Adipocyte (in vitro differentiated cells): Measurements from ENCODE around the gene RNF11.
"Not testable (repeated sequence)": the region's sequence is repeated elsewhere in the genome, so short reads cannot be mapped to it uniquely, and the experiment has no call there.

ENCODE experiments used
- DNase-seq: peaks from one replicate; pipeline ENCODE4 v3.0.0-alpha.2; 2015; ENCODE audit warnings: low read depth
- H3K27me3 ChIP-seq: replicated peaks from 2 replicates; pipeline ENCODE4 v1.7.0; 2013; ENCODE audit warnings: mild to moderate bottlenecking, low read length, moderate library complexity; ENCODE audit not compliant: control insufficient read depth, insufficient read depth
- H3K36me3 ChIP-seq: 2 replicates; pipeline ENCODE4 v1.7.0; 2013; ENCODE audit warnings: low read length, mild to moderate bottlenecking, moderate library complexity; ENCODE audit not compliant: control insufficient read depth, insufficient read depth, severe bottlenecking
- H3K4me1 ChIP-seq: 2 replicates; pipeline ENCODE4 v1.7.0; 2013; ENCODE audit warnings: mild to moderate bottlenecking, low read length, moderate library complexity; ENCODE audit not compliant: control insufficient read depth, insufficient read depth
- H3K4me3 ChIP-seq: 2 replicates; pipeline ENCODE4 v1.7.0; 2013; ENCODE audit warnings: mild to moderate bottlenecking, low read length, moderate library complexity
- H3K9ac ChIP-seq: 2 replicates; pipeline ENCODE4 v1.7.0; 2013; ENCODE audit warnings: mild to moderate bottlenecking, low read length, moderate library complexity
- H3K9me3 ChIP-seq: 2 replicates; pipeline ENCODE4 v1.7.0; 2013; ENCODE audit warnings: mild to moderate bottlenecking, low read length, moderate library complexity; ENCODE audit not compliant: control insufficient read depth

Gene RNF11

GRCh38 chr1:51228471-51228870, 7.6 kb upstream of the RNF11 start:
- not testable (repeated sequence) for H3K27me3 ChIP-seq, H3K36me3 ChIP-seq, H3K9ac ChIP-seq, H3K4me3 ChIP-seq, H3K4me1 ChIP-seq, H3K9me3 ChIP-seq, DNase-seq

GRCh38 chr1:51230501-51231078, 5.5 kb upstream of the RNF11 start:
- H3K9ac ChIP-seq = no peak overlapping the region
- DNase-seq = no peak
- no peaks in the 10 kb centered on the region for H3K36me3 ChIP-seq
- H3K27me3 ChIP-seq = no peaks in the 10 kb centered on the region
- H3K4me3 ChIP-seq = no peak overlapping the region
- H3K4me1 ChIP-seq = peaks cover 9% of the 10 kb centered on the region
- no peaks in the 10 kb centered on the region for H3K9me3 ChIP-seq

GRCh38 chr1:51231120-51231519, 5.0 kb upstream of the RNF11 start:
- Histone ChIP-seq H3K9me3 (no peaks in the 10 kb centered on the region), H3K9ac (no peak overlapping the region), H3K36me3 (no peaks in the 10 kb centered on the region), H3K4me1 (peaks cover 10% of the 10 kb centered on the region), H3K27me3 (no peaks in the 10 kb centered on the region), H3K4me3 (no peak overlapping the region)
- DNase-seq = no peak

GRCh38 chr1:51231896-51232295, 4.2 kb upstream of the RNF11 start:
- DNase-seq = no peak
- H3K9ac ChIP-seq = no peak overlapping the region
- H3K4me1 ChIP-seq = peaks cover 10% of the 10 kb centered on the region
- H3K36me3 ChIP-seq = no peaks in the 10 kb centered on the region
- H3K27me3 ChIP-seq = no peaks in the 10 kb centered on the region
- H3K4me3 ChIP-seq = no peak overlapping the region
- H3K9me3 ChIP-seq = no peaks in the 10 kb centered on the region

GRCh38 chr1:51234236-51234635, 1.8 kb upstream of the RNF11 start:
- not testable (repeated sequence) for H3K36me3 ChIP-seq, H3K9ac ChIP-seq, H3K9me3 ChIP-seq, H3K27me3 ChIP-seq, H3K4me3 ChIP-seq, DNase-seq
- H3K4me1 ChIP-seq = peaks cover 20% of the 10 kb centered on the region

GRCh38 chr1:51234721-51235425, 1.2 kb upstream of the RNF11 start:
- Histone ChIP-seq H3K4me3 (peak overlapping the region; percentile 97), H3K4me1 (peaks cover 21% of the 10 kb centered on the region), H3K27me3 (no peaks in the 10 kb centered on the region), H3K36me3 (no peaks in the 10 kb centered on the region), H3K9me3 (no peaks in the 10 kb centered on the region), H3K9ac (peak overlapping the region; percentile 98)
- peak; percentile 58 for DNase-seq

GRCh38 chr1:51236531-51237350, 668 bp downstream of the RNF11 start:
- Histone ChIP-seq H3K36me3 (no peaks in the 10 kb centered on the region), H3K27me3 (no peaks in the 10 kb centered on the region), H3K4me1 (peaks cover 32% of the 10 kb centered on the region), H3K9ac (peak overlapping the region; percentile 98), H3K4me3 (peak overlapping the region; percentile 97), H3K9me3 (no peaks in the 10 kb centered on the region)
- peak; percentile 78 for DNase-seq

GRCh38 chr1:51237351-51238033, 1.4 kb downstream of the RNF11 start:
- Histone ChIP-seq H3K36me3 (no peaks in the 10 kb centered on the region), H3K4me1 (peaks cover 32% of the 10 kb centered on the region), H3K9me3 (no peaks in the 10 kb centered on the region), H3K27me3 (no peaks in the 10 kb centered on the region), H3K9ac (peak overlapping the region; percentile 98), H3K4me3 (peak overlapping the region; percentile 97)
- DNase-seq = peak; percentile 67

GRCh38 chr1:51238034-51238403, 1.9 kb downstream of the RNF11 start:
- peak; percentile 39 for DNase-seq
- H3K27me3 ChIP-seq = no peaks in the 10 kb centered on the region

GRCh38 chr1:51240084-51240483, 4.0 kb downstream of the RNF11 start:
- H3K9ac ChIP-seq = peak overlapping the region; percentile 4
- no peaks in the 10 kb centered on the region for H3K36me3 ChIP-seq
- DNase-seq = no peak
- peak overlapping the region; percentile 45 for H3K4me3 ChIP-seq
- no peaks in the 10 kb centered on the region for H3K27me3 ChIP-seq
- peaks cover 28% of the 10 kb centered on the region for H3K4me1 ChIP-seq
- H3K9me3 ChIP-seq = no peaks in the 10 kb centered on the region

More at GRCh38 chr1:51238034-51238403, 1.9 kb downstream of the RNF11 start:
- H3K9ac ChIP-seq = peak overlapping the region; percentile 98
- peaks cover 32% of the 10 kb centered on the region for H3K4me1 ChIP-seq
- H3K9me3 ChIP-seq = no peaks in the 10 kb centered on the region
- H3K36me3 ChIP-seq = no peaks in the 10 kb centered on the region
- H3K4me3 ChIP-seq = peak overlapping the region; percentile 97

- Histone ChIP-seq H3K4me1 (peaks cover 21% of the 10 kb centered on the region), H3K4me3 (no peak overlapping the region), H3K9me3 (no peaks in the 10 kb centered on the region), H3K27me3 (no peaks in the 10 kb centered on the region), H3K9ac (no peak overlapping the region), H3K36me3 (no peaks in the 10 kb centered on the region)
- no peak for DNase-seq
Measured at GRCh38 chr1:51241119-51241518, 5.0 kb downstream of the RNF11 start.
